Tibial nerve (tissue), 4 donors: Measurements from ENCODE around the gene CTSA. TPM values are rescaled to one million over a fixed set of nuclear protein-coding genes. Genes with fewer than 3 reads are reported as not detected.

ENCODE experiments used
- DNase-seq, 2 donors: peaks; one replicate each; pipeline ENCODE4 v3.0.0-alpha.2; 2019; ENCODE audit warnings: low spot score in 2 of 2
- H3K27ac ChIP-seq, 4 donors: fragments of 200-600 bp; sonication (generic) in 3 of 4; one replicate each; pipeline ENCODE4 v1.5.1; 2017 to 2019; ENCODE audit warnings: mild to moderate bottlenecking in 1 of 4
- H3K27me3 ChIP-seq, 2 donors: fragments of 200-600 bp; sonication (generic) in 1 of 2; one replicate each; pipeline versions ENCODE4 v1.5.1 to v1.6.0; 2017 to 2019
- H3K36me3 ChIP-seq, 3 donors: fragments of 200-600 bp; sonication (generic); one replicate each; pipeline ENCODE4 v1.5.1; 2018 to 2019
- H3K4me1 ChIP-seq, 4 donors: fragments of 200-600 bp; sonication (generic) in 3 of 4; one replicate each; pipeline ENCODE4 v1.5.1; 2017 to 2019
- H3K4me3 ChIP-seq, 4 donors: fragments of 200-600 bp; sonication (generic) in 3 of 4; one replicate each; pipeline ENCODE4 v1.5.1; 2017 to 2019; ENCODE audit warnings: mild to moderate bottlenecking in 1 of 4, moderate library complexity in 1 of 4
- H3K9me3 ChIP-seq, 4 donors: fragments of 200-600 bp; sonication (generic) in 3 of 4; one replicate each; pipeline ENCODE4 v1.5.1; 2017 to 2019
- CTCF ChIP-seq, 5 experiments: fragments of 200-600 bp in 3 of 5; fragments of 450-650 bp in 2 of 5; sonication (generic) in 3 of 5; IDR thresholded peaks; one replicate each; pipeline ENCODE4 v1.5.1; 2016 to 2019; ENCODE audit warnings: antibody characterized with exemption in 5 of 5, mild to moderate bottlenecking in 3 of 5, moderate library complexity in 2 of 5
- EP300 ChIP-seq, 2 donors: sonication (generic); formaldehyde crosslinking; IDR thresholded peaks; one replicate each; pipeline ENCODE4 v1.6.1; 2017; ENCODE audit warnings: antibody characterized with exemption in 2 of 2, mild to moderate bottlenecking in 1 of 2
- POLR2A ChIP-seq, 2 donors: fragments of 450-650 bp; IDR thresholded peaks; one replicate each; pipeline ENCODE4 v1.6.1; 2017; ENCODE audit warnings: antibody characterized with exemption in 2 of 2, mild to moderate bottlenecking in 2 of 2, moderate library complexity in 2 of 2
- WGBS, 2 donors: methylation state at CpG; one replicate each; pipeline ENCODE4 v1.1.5; 2018; 5-methylcytosine and 5-hydroxymethylcytosine counted together
- total RNA-seq, 4 donors: library from RNA; depleted of rRNA; stranded (reverse); fragments of >200 nt; gene quantifications; one replicate each; pipeline ENCODE4 v1.1.0, GENCODE V29; 2016

Gene CTSA
- total RNA-seq, 4 donors from 2014 or later, result 50.4 to 87.3 (median 71.7) TPM

DNA sequence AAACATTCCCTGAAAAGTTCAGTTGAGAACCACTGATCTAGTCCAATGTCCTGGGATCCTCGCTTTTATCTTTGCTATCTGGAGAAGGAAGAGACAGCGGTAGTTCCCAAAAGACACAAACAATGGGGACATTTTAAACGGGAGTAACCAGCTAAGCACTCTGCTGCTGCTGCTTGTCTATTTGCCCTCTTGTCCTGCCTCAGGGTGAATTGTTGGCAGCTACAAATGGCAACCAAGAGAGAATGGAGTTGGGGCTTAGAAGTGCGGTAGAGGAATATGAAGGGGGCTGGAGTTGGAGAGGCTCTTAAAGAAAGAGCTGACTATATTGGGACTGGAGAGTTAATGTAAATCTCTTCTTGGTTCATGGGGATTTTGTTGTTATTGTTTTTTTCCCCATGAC is 16.6 kb upstream of the CTSA start:
- no peak overlapping the region for H3K4me3 ChIP-seq
- no peak for DNase-seq
- peaks cover 0 to 10% (median 0%) of the 10 kb centered on the region in 4 donors for H3K4me1 ChIP-seq
- TF ChIP-seq EP300 (IDR thresholded peaks at IDR 0.05) (no peak), POLR2A (IDR thresholded peaks at IDR 0.05) (no peak), CTCF (IDR thresholded peaks at IDR 0.05) (no peak)
- H3K27me3 ChIP-seq, result no peaks in the 10 kb centered on the region
- 45 to 52% methylated on average over 4 of the region's 4 CpGs for WGBS, 2 donors
- H3K36me3 ChIP-seq, result peaks cover 0 to 32% (median 0%) of the 10 kb centered on the region in 3 donors
- no peak overlapping the region for H3K27ac ChIP-seq
- no peaks in the 10 kb centered on the region for H3K9me3 ChIP-seq

GRCh38 chr20:45878076-45878761 is 12.9 kb upstream of the CTSA start:
- TF ChIP-seq CTCF (IDR thresholded peaks at IDR 0.05), result no peak
- TF ChIP-seq EP300 (IDR thresholded peaks at IDR 0.05), result no peak
- TF ChIP-seq POLR2A (IDR thresholded peaks at IDR 0.05), result no peak

DNA sequence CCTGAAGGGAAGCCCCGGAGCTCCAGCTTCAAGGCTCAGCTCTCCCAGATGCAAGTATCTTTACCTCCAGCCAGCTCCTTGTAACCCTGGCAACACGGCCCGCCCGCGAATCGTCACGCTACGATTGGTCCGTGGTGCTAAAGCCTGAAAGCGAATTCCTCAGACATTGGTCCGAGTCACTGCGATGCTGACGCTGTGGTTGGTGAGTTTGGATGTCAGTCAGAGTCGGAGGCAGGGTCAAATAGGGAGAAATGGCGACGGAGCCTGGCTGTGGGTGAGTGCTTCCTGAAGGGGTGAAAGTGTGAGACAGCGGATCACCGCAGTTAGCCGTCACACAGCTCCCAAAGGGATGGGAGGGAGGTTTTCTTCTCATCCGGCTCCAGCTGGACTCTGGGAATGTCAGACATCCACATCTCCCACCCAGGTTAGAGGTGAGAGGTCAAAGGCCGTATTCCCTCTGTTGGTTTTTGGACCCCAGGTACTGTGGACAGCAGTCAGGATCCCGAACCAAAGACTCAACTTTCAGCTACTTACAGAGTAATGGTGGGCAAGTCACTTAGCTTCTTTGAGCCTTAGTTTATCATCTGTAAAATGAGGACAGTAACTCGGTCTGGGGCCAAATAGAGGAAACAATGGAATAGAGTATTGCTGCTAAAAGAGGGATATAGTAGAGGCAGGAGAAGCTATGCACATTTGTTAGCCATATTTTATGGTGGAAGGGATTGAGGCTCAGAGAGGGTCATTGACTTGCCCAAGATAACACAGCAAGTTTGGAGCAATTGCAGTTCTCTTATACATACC is 9.9 kb upstream of the CTSA start, which contains the start of gene ZSWIM1:
ZSWIM1 (plus strand) TSS at position 240 of the 801 bp plus-strand sequence. CDS start 1,366 bp downstream, outside the sequence.
- Histone ChIP-seq H3K4me1 (peaks cover 0 to 56% (median 14%) of the 10 kb centered on the region in 4 donors), H3K36me3 (peaks cover 0 to 70% (median 3%) of the 10 kb centered on the region in 3 donors), H3K9me3 (no peaks in the 10 kb centered on the region), H3K4me3 (peak within 1 kb of the TSS; percentile 41 to 76 (median 51)), H3K27me3 (no peaks in the 10 kb centered on the region), H3K27ac (peak within 1 kb of the TSS; percentile 73 to 93 (median 82))
- 1% methylated on average over 23 of the region's 23 CpGs for WGBS, 2 donors
- DNase-seq, result peak; percentile 100
- peak in 1 of 5 experiments; percentile 33 for TF ChIP-seq CTCF (IDR thresholded peaks at IDR 0.05)
- peak in 1 of 2 donors; percentile 91 for TF ChIP-seq EP300 (IDR thresholded peaks at IDR 0.05)
- TF ChIP-seq POLR2A (IDR thresholded peaks at IDR 0.05), result peak; percentile 23 to 67

More at GRCh38 chr20:45878076-45878761, 12.9 kb upstream of the CTSA start:
- DNase-seq, result no peak
- Histone ChIP-seq H3K4me1 (peaks cover 0 to 36% (median 9%) of the 10 kb centered on the region in 4 donors), H3K9me3 (no peaks in the 10 kb centered on the region), H3K36me3 (peaks cover 0 to 42% (median 0%) of the 10 kb centered on the region in 3 donors), H3K27ac (peak overlapping the region in 1 of 4 donors; percentile 41), H3K4me3 (no peak overlapping the region), H3K27me3 (no peaks in the 10 kb centered on the region)
- 52 to 72% methylated on average over 3 to 13 of the region's 13 CpGs for WGBS, 2 donors

DNA sequence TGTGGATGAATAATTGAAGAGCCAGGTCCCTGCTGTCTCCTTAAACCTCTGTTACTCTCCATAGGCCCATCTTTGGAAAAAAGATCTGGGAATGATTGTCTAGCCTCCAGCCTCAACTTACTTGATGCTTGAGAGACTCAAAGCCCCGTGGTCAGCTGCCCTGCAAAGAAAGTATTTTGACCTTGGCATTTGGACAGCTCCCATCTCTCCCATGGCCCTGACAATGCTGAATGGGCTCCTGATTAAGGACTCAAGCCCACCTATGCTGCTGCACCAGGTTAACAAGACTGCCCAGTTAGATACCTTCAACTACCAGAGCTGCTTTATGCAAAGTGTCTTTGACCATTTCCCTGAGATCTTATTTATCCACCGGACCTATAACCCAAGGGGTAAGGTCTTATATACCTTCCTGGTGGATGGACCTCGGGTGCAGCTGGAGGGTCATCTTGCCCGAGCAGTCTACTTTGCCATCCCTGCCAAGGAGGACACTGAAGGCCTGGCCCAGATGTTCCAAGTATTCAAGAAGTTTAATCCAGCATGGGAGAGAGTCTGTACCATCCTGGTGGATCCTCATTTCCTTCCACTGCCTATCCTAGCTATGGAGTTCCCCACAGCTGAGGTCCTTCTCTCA is 8.6 kb upstream of the CTSA start:
- DNase-seq, result no peak
- no peaks in the 10 kb centered on the region for H3K27me3 ChIP-seq
- no peak overlapping the region for H3K27ac ChIP-seq
- TF ChIP-seq POLR2A (IDR thresholded peaks at IDR 0.05) (no peak), CTCF (IDR thresholded peaks at IDR 0.05) (no peak), EP300 (IDR thresholded peaks at IDR 0.05) (no peak)
- WGBS, 2 donors, result 69 to 78% methylated on average over 4 of the region's 4 CpGs
- H3K4me3 ChIP-seq, result no peak overlapping the region
- H3K36me3 ChIP-seq, result peaks cover 0 to 73% (median 3%) of the 10 kb centered on the region in 3 donors
- H3K9me3 ChIP-seq, result no peaks in the 10 kb centered on the region
- H3K4me1 ChIP-seq, result peaks cover 0 to 56% (median 14%) of the 10 kb centered on the region in 4 donors
